GM13976 (cell line): ENCODE data around the gene SGSM1.

Experiments
- DNase-seq: peaks from one replicate; pipeline ENCODE4 v3.0.0; 2012; ENCODE audit warnings: low spot score
- CTCF ChIP-seq: IDR thresholded peaks from 2 replicates; pipeline ENCODE4 v1.5.1; 2012; ENCODE audit warnings: borderline replicate concordance, mild to moderate bottlenecking; ENCODE audit not compliant: insufficient read depth; ENCODE audit errors: extremely low read depth, missing control alignments, control extremely low read depth
- in situ Hi-C: fragments of 300-500 bp; cut with MboI; formaldehyde crosslinking; loops from one replicate; pipeline ENCODE4 v1.12.0; 2022; ENCODE audit warnings: low sequenced_read_pairs, mixed read lengths, inconsistent platforms; ENCODE audit not compliant: unreplicated experiment

SGSM1 gene

GRCh38 chr22:24845041-24845898 is 39.3 kb downstream of the SGSM1 start:
- in situ Hi-C loops = no loop called here
- no peak for DNase-seq
- no peak for TF ChIP-seq CTCF

GRCh38 chr22:24847490-24847889 is 41.5 kb downstream of the SGSM1 start:
- TF ChIP-seq CTCF = no peak
- DNase-seq = no peak
- in situ Hi-C loops = no loop called here

- TF ChIP-seq CTCF = no peak
- in situ Hi-C loops = no loop called here
- DNase-seq = no peak
Measured at GRCh38 chr22:24848559-24849168, 42.7 kb downstream of the SGSM1 start.

GRCh38 chr22:24855794-24856193 is 49.8 kb downstream of the SGSM1 start:
- TF ChIP-seq CTCF = no peak

GRCh38 chr22:24857576-24857975 is 51.6 kb downstream of the SGSM1 start:
- no peak for DNase-seq
- in situ Hi-C loops = no loop called here
- no peak for TF ChIP-seq CTCF

More at GRCh38 chr22:24855794-24856193, 49.8 kb downstream of the SGSM1 start:
- no peak for DNase-seq
- in situ Hi-C loops = no loop called here

- DNase-seq = no peak
- TF ChIP-seq CTCF = no peak
- in situ Hi-C loops = no loop called here
Measured at GRCh38 chr22:24859587-24859986, 53.6 kb downstream of the SGSM1 start.
